VCaP (cell line): ENCODE data around the gene ZNF587.
"Not testable (repeated sequence)": the region's sequence is repeated elsewhere in the genome, so short reads cannot be mapped to it uniquely, and the experiment has no call there.

Source experiments
- H3K27ac ChIP-seq: fragments of 450-650 bp; 2 replicates; pipeline ENCODE4 v1.5.1; 2017
- TF ChIP-seq, protein P1 (sequence below): fragments of 450-650 bp; conservative IDR thresholded peaks from 2 replicates; pipeline ENCODE4 v1.5.1; 2017; ENCODE audit warnings: mild to moderate bottlenecking, moderate library complexity

Gene ZNF587

DNA sequence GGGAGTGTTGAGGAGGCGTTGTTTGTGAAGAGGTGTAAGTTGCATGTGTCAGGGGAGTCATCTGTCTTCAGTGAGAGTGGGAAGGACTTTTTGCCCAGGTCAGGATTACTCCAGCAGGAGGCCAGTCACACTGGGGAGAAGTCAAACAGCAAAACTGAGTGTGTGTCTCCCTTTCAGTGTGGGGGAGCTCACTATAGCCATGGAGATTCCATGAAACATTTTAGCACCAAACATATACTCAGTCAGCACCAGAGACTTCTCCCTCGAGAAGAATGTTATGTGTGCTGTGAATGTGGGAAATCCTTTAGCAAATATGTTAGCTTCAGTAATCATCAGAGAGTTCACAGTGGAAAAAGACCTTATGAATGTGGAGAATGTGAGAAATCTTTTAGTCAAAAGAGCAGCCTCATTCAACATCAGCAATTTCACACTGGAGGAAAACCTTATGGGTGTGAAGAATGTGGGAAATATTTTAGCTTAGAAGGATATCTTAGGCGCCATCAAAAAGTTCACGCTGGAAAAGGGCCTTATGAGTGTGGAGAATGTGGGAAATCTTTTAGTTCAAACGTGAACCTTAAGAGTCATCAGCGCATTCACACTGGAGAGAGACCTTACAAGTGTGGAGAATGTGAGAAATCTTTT is 8.4 kb upstream of the ZNF587 start:
- no peak overlapping the region for H3K27ac ChIP-seq
- TF ChIP-seq, protein P1, sequence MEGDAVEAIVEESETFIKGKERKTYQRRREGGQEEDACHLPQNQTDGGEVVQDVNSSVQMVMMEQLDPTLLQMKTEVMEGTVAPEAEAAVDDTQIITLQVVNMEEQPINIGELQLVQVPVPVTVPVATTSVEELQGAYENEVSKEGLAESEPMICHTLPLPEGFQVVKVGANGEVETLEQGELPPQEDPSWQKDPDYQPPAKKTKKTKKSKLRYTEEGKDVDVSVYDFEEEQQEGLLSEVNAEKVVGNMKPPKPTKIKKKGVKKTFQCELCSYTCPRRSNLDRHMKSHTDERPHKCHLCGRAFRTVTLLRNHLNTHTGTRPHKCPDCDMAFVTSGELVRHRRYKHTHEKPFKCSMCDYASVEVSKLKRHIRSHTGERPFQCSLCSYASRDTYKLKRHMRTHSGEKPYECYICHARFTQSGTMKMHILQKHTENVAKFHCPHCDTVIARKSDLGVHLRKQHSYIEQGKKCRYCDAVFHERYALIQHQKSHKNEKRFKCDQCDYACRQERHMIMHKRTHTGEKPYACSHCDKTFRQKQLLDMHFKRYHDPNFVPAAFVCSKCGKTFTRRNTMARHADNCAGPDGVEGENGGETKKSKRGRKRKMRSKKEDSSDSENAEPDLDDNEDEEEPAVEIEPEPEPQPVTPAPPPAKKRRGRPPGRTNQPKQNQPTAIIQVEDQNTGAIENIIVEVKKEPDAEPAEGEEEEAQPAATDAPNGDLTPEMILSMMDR: no peak

DNA sequence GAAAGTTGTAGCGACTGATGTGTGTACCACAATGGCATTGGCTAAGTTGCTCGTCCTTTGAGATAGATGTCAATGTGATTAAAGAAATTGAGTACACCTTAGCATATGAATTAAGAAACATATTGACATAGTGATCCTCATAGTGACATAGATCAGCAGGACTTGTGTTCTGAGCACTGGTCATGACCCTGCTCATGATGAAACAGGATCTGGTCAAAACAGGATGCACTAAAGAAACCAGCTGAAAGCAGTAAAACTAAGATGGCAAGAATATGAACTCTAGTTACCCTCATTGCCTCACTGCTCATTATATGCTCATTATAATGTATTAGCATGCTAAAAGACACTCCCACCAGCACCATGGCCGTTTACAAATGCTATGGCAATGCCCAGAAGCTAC is 2.5 kb upstream of the ZNF587 start:
- H3K27ac ChIP-seq: not testable (repeated sequence)

DNA sequence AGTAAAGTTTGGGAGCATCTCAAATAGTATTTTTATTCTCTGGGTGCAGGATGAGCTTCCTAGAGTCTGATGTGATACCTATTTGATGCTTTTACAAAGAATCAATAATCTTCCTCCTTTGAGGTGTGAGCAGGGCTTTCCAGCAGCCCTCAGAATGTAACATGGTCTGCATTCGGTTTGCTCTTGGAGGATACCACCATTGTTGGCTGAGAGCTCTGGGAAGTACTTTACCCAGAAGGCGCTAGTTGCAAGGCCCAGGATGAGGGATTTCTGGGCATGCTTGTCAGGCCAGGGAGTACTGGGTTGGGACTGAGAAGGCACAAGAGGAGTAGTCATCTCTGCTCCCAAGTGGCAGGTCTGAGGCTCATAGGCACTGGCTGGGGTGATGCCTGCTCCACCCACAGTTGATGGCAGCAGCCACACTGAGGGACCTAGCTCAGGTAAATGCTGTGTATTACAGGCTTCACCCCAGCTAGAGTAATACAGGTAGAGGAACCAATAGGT is 445 bp upstream of the ZNF587 start:
- peak overlapping the region; percentile 94 for H3K27ac ChIP-seq

DNA sequence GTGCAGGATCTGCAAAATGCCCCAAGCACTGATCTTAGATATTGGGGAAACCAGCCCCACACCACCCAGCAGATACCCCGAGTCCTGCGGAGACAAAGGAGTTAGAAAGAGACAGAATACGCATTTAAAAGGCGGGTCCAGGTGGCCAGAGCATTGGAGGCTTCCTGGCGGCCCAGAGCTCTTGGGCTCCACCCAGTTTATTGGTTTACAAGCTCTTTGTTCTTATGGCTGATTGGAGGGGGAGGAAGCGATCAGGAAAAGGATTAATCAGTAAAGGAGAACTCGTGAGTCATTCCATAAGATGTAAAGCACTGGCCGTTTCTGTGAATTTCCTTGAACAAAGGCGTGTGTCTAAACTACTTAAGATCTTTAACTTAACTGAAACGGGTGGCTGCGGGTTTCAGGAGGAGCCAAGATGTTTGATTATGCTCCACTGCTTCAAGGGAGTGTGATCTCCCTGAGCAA is 926 bp downstream of the ZNF587 start:
- TF ChIP-seq, protein P1: no peak

DNA sequence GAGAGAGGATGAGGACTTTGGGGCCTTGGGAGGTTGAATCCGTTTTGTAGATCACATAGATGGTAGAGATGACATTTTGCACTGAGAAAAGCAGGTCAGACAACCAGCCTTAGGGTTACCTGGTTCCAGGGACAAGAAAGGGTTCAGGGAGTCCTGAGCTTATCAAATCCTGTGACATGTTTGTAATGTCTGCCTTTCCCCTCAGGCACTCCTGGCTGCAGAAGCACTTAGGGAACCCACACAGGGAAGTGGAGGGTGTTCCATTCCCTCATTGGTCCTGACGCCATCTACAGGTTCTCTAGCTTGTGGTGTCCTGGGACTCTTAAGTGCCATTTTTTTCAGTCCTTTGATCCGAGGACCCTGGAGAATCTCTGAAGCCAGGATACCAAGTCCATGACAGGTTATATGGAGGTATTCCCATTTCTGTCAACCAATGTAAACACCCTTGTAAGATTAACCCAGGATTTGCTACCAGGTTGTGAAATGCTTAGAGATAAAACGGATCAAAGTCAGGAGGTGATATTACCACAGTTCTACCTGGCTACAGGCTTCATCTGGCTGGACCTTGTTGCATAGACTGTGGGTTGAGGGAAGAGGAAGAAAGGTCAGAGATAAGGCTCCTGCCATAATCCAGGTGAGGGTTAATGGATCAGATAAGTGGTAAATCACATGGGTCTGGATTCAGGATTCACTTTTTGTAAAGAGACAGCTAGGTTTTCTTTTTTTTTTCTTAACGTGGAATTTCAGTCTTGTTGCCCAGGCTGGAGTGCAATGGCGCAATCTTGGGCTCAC is 2.3 kb downstream of the ZNF587 start:
- peak overlapping the region; percentile 94 for H3K27ac ChIP-seq

More for the DNA sequence above, 926 bp downstream of the ZNF587 start:
- H3K27ac ChIP-seq: peak overlapping the region; percentile 94

DNA sequence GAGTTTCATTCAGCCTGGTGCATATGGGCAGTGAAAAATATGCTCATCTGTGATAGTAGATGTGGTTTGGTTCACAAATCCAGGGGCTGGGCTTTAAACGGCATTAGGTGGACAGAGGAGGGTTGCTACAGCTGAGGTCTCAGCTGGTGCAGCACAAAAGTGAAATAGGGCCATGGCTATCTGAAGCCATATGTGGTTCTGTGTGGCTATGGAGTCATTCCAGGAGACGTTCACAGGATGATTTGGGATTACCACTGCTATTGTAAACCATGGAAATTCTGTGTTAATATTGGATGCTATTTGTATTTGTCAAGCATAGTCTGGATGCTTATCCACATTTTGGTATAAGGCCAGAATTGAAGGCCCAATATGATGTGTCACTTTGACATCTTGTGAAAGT is 4.5 kb downstream of the ZNF587 start:
- H3K27ac ChIP-seq: not testable (repeated sequence)

DNA sequence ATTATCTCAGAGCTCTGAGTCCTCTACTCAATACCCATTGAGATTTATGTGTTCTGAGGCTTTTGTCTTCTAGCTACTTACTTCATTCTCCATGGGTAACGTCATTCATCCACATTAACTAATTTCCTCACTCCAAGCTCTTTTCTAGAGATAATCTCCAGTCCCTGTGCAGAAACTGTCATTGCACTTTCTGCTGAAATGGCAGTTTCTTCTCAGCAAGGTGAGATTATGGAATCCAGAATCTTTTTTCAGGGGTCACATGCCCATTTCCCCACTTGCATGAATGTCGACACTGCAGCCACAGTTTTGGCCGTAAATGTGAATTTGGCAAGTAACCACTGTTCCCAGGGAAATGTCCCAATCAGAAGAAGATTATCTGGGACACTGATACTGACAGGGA is 12.7 kb downstream of the ZNF587 start:
- H3K27ac ChIP-seq: not testable (repeated sequence)

DNA sequence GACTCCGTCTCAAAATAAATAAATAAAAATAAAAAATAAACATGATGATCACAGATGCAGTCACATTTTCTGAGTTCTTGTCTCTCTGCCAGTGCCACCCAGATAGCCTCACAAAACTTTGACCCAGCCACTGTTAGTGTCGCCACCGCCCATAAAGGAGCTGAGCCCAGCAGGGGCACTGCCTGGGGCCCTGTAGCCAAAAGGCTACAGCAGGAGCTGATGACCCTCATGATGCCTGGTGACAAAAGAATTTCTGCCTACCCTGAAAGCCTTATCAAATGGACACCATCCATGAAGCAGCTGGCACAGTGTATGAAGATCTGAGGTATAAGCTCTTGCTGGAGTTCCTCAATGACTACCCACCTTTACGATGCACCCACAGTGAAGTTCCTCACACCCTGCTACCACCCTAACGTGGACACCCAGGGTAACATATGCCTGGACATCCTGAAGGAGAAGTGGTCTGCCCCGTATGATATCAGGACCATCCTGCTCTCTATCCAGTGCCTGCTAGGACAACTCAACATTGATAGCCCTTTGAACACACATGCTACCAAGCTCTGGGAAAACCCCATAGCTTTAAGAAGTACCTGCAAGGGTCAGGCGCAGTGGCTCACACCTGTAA is 18.3 kb downstream of the ZNF587 start:
- H3K27ac ChIP-seq: no peak overlapping the region
- TF ChIP-seq, protein P1: no peak

DNA sequence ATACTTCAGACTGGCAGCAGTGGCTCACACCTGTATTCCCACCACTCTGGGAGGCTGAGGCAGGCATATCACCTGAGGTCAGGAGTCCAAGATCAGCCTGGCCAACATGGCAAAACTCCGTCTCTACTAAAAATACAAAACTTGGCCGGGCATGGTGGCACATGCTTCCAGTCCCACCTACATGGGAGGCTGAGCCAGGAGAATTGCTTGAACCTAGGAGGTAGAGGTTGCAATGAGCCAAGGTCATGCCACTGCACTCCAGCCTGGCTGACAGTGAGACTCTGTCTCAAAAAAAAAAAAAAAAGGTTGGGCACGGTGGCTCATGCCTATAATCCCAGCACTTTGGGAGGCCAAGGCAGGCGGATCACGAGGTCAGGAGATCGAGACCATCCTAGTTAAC is 20.0 kb downstream of the ZNF587 start:
- not testable (repeated sequence) for H3K27ac ChIP-seq

DNA sequence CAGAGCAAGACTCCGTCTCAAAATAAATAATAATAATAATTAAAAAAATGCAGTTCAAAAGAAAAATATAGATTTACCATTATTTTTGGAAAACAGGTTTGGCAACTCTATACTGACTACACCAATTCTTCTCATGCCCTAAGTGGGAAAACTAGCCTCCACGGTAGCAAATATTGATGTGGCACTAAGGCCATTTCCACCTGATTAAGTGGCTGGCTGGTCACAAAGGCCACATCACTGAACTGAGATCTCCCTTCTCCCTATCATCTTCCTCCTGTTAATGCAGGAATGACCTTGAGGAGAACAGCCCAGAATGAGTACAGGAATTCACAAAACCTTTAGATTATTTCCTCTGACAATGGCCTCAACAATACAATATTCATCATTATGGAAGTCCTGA is 20.6 kb downstream of the ZNF587 start:
- TF ChIP-seq, protein P1: no peak
- H3K27ac ChIP-seq: no peak overlapping the region
